PC-3 (cell line): ENCODE data around the gene FAM186B. TPM values are rescaled to one million over a fixed set of nuclear protein-coding genes. Genes with fewer than 3 reads are reported as not detected.

Experiments used
- ATAC-seq: fragments of 200-7000 bp; cut with Tn5 transposase; 2 replicates; pipeline ENCODE4 v1.9.1; 2020; ENCODE audit warnings: mild to moderate bottlenecking, moderate library complexity
- BruUV-seq: library from RNA; stranded (reverse); fragments of 400-500 nt; replicated peaks from 2 replicates; lab custom pipeline; 2021; lab: Mats Ljungman, UMichigan
- CTCF ChIA-PET: fragments of 300-600 bp; sonication (Branson Sonifier 250); formaldehyde crosslinking; loops from one replicate; lab custom pipeline; 2022; ENCODE audit warnings: antibody characterized with exemption; lab: Charles Lee
- POLR2A ChIA-PET: fragments of 300-600 bp; sonication (Branson Sonifier 250); formaldehyde crosslinking; loops from one replicate; lab custom pipeline; 2022; ENCODE audit warnings: antibody characterized with exemption; ENCODE audit not compliant: unreplicated experiment; lab: Charles Lee
- DNase-seq: peaks from one replicate; pipeline ENCODE4 v3.0.0-alpha.2; 2015
- H2AFZ ChIP-seq: fragments of 300-600 bp; sonication (generic); 2 replicates; pipeline ENCODE4 v1.6.0; 2016; ENCODE audit warnings: antibody characterized with exemption, low read length
- H3F3A ChIP-seq: fragments of 300-600 bp; sonication (generic); one replicate; pipeline ENCODE4 v1.6.0; 2017; ENCODE audit warnings: antibody characterized with exemption, low read length, control low read depth, mild to moderate bottlenecking; ENCODE audit not compliant: unreplicated experiment
- H3K27ac ChIP-seq: fragments of 300-600 bp; sonication (generic); 2 replicates; pipeline ENCODE4 v1.5.1; 2016; ENCODE audit warnings: mild to moderate bottlenecking, low read length
- H3K27me3 ChIP-seq: fragments of 300-600 bp; sonication (generic); 2 replicates; pipeline ENCODE4 v1.6.1; 2016; ENCODE audit warnings: low read length, mixed read lengths
- H3K36me3 ChIP-seq: fragments of 300-600 bp; sonication (generic); 2 replicates; pipeline ENCODE4 v1.6.1; 2016; ENCODE audit warnings: low read depth, mixed run types, low read length, mixed read lengths
- H3K4me1 ChIP-seq: fragments of 300-600 bp; sonication (generic); 2 replicates; pipeline ENCODE4 v1.5.1; 2016; ENCODE audit warnings: low read length; ENCODE audit not compliant: insufficient read depth
- H3K4me2 ChIP-seq: fragments of 300-600 bp; sonication (generic); 2 replicates; pipeline ENCODE4 v1.6.0; 2016; ENCODE audit warnings: low read length
- H3K4me3 ChIP-seq: fragments of 300-600 bp; sonication (generic); 2 replicates; pipeline ENCODE4 v1.5.1; 2016; ENCODE audit warnings: mild to moderate bottlenecking, low read length, mixed read lengths
- H3K79me2 ChIP-seq: fragments of 300-600 bp; sonication (generic); 2 replicates; pipeline ENCODE4 v1.6.1; 2017; ENCODE audit warnings: low read length, mixed read lengths
- H3K9ac ChIP-seq: fragments of 300-600 bp; sonication (generic); 2 replicates; pipeline ENCODE4 v1.6.0; 2016; ENCODE audit warnings: mild to moderate bottlenecking, low read length
- H3K9me2 ChIP-seq: fragments of 300-600 bp; sonication (generic); replicated peaks from 2 replicates; pipeline ENCODE4 v1.6.1; 2016; ENCODE audit warnings: mixed run types, low read length, mixed read lengths
- H3K9me3 ChIP-seq: fragments of 300-600 bp; sonication (generic); 2 replicates; pipeline ENCODE4 v1.6.1; 2016; ENCODE audit warnings: low read length, mixed read lengths
- H4K20me1 ChIP-seq: fragments of 300-600 bp; sonication (generic); 2 replicates; pipeline ENCODE4 v1.6.1; 2016; ENCODE audit warnings: low read length, mixed read lengths
- CTCF ChIP-seq: fragments of 300-600 bp; sonication (generic); conservative IDR thresholded peaks from 2 replicates; pipeline ENCODE4 v1.5.1; 2017; ENCODE audit warnings: antibody characterized with exemption, low read depth, mild to moderate bottlenecking, low read length
- EZH2 ChIP-seq: fragments of 300-600 bp; sonication (generic); IDR thresholded peaks from one replicate; pipeline ENCODE4 v1.6.1; 2017; ENCODE audit warnings: antibody characterized with exemption, mild to moderate bottlenecking, low read length; ENCODE audit not compliant: unreplicated experiment
- EZH2phosphoT487 ChIP-seq: fragments of 300-600 bp; sonication (generic); IDR thresholded peaks from 2 replicates; pipeline ENCODE4 v1.6.1; 2018; ENCODE audit warnings: mild to moderate bottlenecking, antibody characterized with exemption, low read length, borderline replicate concordance
- intact Hi-C: fragments of 100-400 bp; cut with micrococcal nuclease; formaldehyde crosslinking; loops from 2 replicates; pipeline ENCODE4 v1.9.0; 2023
- total RNA-seq: library from RNA; depleted of rRNA; stranded (reverse); fragments of >200 nt; gene quantifications from 2 replicates; pipeline ENCODE4 v1.2.3, GENCODE V29; 2014

FAM186B gene
- total RNA-seq, 1 experiment from 2014 or later = 0.80 TPM

DNA sequence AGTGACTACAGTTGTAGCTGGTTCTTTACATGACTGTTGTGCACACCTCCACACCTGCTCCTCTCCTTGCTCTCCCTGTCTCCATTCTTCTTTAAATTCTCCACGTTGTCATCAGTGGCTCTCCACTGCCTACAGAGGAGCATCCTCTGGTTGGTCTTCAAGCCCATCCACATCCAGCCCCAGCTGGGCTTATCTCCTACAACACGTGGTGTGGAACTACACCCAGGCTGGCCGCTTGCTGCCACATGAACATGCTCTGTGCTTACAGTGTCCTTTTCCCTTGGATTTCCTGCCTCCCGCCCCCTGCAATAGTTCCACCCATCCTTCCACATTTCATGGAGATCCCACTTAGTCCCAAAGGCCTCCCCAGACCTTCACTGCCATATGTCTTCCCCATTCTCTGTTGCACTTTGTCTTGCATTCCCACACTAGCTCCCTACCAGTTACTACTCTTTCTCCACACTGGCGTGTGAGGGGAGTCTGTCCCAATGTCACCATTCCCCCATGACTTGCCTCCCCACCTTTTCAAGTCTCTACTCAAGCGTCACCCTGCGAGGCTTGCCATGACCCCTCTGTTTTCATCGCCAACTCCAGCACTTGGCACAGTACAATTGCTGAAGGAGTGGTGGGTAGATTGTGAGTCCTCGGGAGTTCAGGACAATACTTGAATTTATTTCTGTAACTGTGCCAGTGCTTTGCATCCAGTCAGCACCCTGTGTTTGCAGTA, 27.7 kb downstream of the FAM186B start:
- ATAC-seq = no peak
- CTCF ChIA-PET = no interaction called here
- intact Hi-C loops = no loop called here
- Histone ChIP-seq H3K36me3 (0 out of 2 replicates have a peak, but pooled peaks cover 5% of the 10 kb centered on the region), H3K79me2 (no peaks in the 10 kb centered on the region), H3K27me3 (no peaks in the 10 kb centered on the region), H3K4me2 (no peak overlapping the region), H3K9me2 (no peaks in the 10 kb centered on the region), H3K4me1 (no peaks in the 10 kb centered on the region; the same call in 1 of the 2 replicates), H3K27ac (no peak overlapping the region), H3K9ac (no peak overlapping the region), H3K9me3 (no peaks in the 10 kb centered on the region), H4K20me1 (no peaks in the 10 kb centered on the region), H3F3A (no peaks in the 10 kb centered on the region), H3K4me3 (no peak overlapping the region), H2AFZ (no peak overlapping the region)
- POLR2A ChIA-PET = interaction anchor here (0.6 kb wide), 1 partner anchor 318 kb away, joined by 3 read pairs; no protein-coding TSS in a partner anchor
- no peak for DNase-seq
- TF ChIP-seq EZH2phosphoT487 = no peak
- TF ChIP-seq CTCF = no peak
- no peak for TF ChIP-seq EZH2
- BruUV-seq = no TSS peak

GRCh38 chr12:49568442-49569162, 36.8 kb downstream of the FAM186B start:
- Histone ChIP-seq H3K4me1 (peaks cover 13% of the 10 kb centered on the region; the same call in 1 of the 2 replicates), H3K9me3 (no peaks in the 10 kb centered on the region), H4K20me1 (0 out of 2 replicates have a peak, but pooled peaks cover 6% of the 10 kb centered on the region), H3F3A (no peaks in the 10 kb centered on the region), H3K36me3 (peaks cover 14% of the 10 kb centered on the region; the same call in 1 of the 2 replicates), H3K27ac (peak overlapping the region; percentile 62), H3K9me2 (no peaks in the 10 kb centered on the region), H3K79me2 (peaks cover 65% of the 10 kb centered on the region), H3K27me3 (no peaks in the 10 kb centered on the region), H2AFZ (peak overlapping the region; percentile 95), H3K9ac (peak overlapping the region; percentile 95), H3K4me2 (peak overlapping the region; percentile 98), H3K4me3 (peak overlapping the region; percentile 92)
- ATAC-seq (peak; percentile 62), DNase-seq (peak; percentile 29)
- TF ChIP-seq EZH2 (no peak), EZH2phosphoT487 (no peak), CTCF (no peak)
- POLR2A ChIA-PET = no interaction called here
- BruUV-seq = TSS peak; percentile 66
- intact Hi-C loops = no loop called here
- CTCF ChIA-PET = interaction anchor here (1.0 kb wide), 1 partner anchor 12 kb away, joined by 3 read pairs; no protein-coding TSS in a partner anchor
